Adrenal gland (tissue), 12 donors: ENCODE measurements around the gene ARID5B. TPM values are rescaled to one million over a fixed set of nuclear protein-coding genes. Genes with fewer than 3 reads are reported as not detected.
A peak's percentile ranks its signal among the peaks of the same experiment; 100 is the strongest.

Source experiments
- DNase-seq, 7 donors: peaks; one replicate each; pipeline ENCODE4 v3.0.0-alpha.2; 2019 to 2020
- H3K27ac ChIP-seq, 5 donors: fragments of 200-600 bp; sonication (generic) in 4 of 5; 1 replicate in 3 of 5; 2 replicates in 2 of 5; pipeline versions ENCODE4 v1.5.1 to v1.8.0; 2016 to 2020; ENCODE audit warnings: mild to moderate bottlenecking in 1 of 5
- H3K27me3 ChIP-seq: fragments of 200-600 bp; 2 replicates; pipeline ENCODE4 v1.8.0; 2021
- H3K36me3 ChIP-seq, 2 donors: fragments of 200-600 bp; replicated peaks in 1 of 2; 1 replicate in 1 of 2; 2 replicates in 1 of 2; pipeline versions ENCODE4 v1.5.1 to v1.8.0; 2018 to 2022
- H3K4me1 ChIP-seq, 2 donors: fragments of 200-600 bp; replicated peaks in 1 of 2; 1 replicate in 1 of 2; 2 replicates in 1 of 2; pipeline versions ENCODE4 v1.5.1 to v1.8.0; 2018 to 2021
- H3K4me3 ChIP-seq, 4 donors: fragments of 200-600 bp; sonication (generic) in 3 of 4; one replicate each; pipeline ENCODE4 v1.5.1; 2016 to 2018
- H3K9me3 ChIP-seq, 3 donors: fragments of 200-600 bp; sonication (generic) in 1 of 3; replicated peaks in 1 of 3; 1 replicate in 2 of 3; 2 replicates in 1 of 3; pipeline versions ENCODE4 v1.5.1 to v1.8.0; 2016 to 2021
- POLR2A ChIP-seq, 2 donors: fragments of 450-650 bp; IDR thresholded peaks; one replicate each; pipeline ENCODE4 v1.6.1; 2017; ENCODE audit warnings: antibody characterized with exemption in 2 of 2, mild to moderate bottlenecking in 2 of 2, moderate library complexity in 1 of 2
- WGBS, 4 donors: extraction: QIAGEN DNeasy Blood & Tissue Kit in 2 of 4; methylation state at CpG; one replicate each; pipeline versions ENCODE4 v1.1.5 to v1.1.7; 2013 to 2017; 5-methylcytosine and 5-hydroxymethylcytosine counted together
- intact Hi-C, 2 donors: fragments of 100-400 bp; cut with DNase I; formaldehyde crosslinking; loops; one replicate each; pipeline versions ENCODE4 v1.14.1 to v1.15.0; 2022 to 2023
- polyA plus RNA-seq, 3 donors: library from polyadenylated mRNA; stranded (reverse); fragments of 200-250 nt in 2 of 3; fragments of 350-450 nt in 1 of 3; fragmentation: Illumina TruSeq in 1 of 3; extraction: RNeasy Lipid Tissue Mini Kit (QIAGEN cat#74804) in 1 of 3; gene quantifications; one replicate each; pipeline ENCODE4 v1.2.3, GENCODE V29; 2013 to 2014
- total RNA-seq, 9 donors: library from RNA; depleted of rRNA in 4 of 9; stranded (reverse); fragments of >200 nt in 4 of 9; fragments of 120-200 nt in 1 of 9; fragmentation: NEBNext Ultra II Directional in 1 of 9; extraction: Animal tissue kit (Norgen Biotek cat#: 25700) in 1 of 9; gene quantifications; one replicate each; pipeline versions ENCODE4 v1.1.0 to v1.2.4, GENCODE V29; 2013 to 2023
- TF ChIP-seq, protein P1 (sequence below), 6 experiments: fragments of 450-650 bp in 4 of 6; fragments of 200-600 bp in 2 of 6; sonication (generic) in 1 of 6; IDR thresholded peaks; 1 replicate in 5 of 6; 2 replicates in 1 of 6; pipeline versions ENCODE4 v1.5.1 to v1.8.0; 2016 to 2021; ENCODE audit warnings: antibody characterized with exemption in 6 of 6, mild to moderate bottlenecking in 2 of 6, moderate library complexity in 1 of 6
- donor health status: healthy with polysubstance abuse.
- donor health status: Bipolar disorder and iron deficiency.
- donor health status: DM: yes; HTN: yes; CAD: no.
- donor health status: DM: no; HTN: no; CAD: no.
- donor health status: DM: no; HTN: no; CAD: no.
- donor health status: DM: yes; HTN: yes; CAD: no.

ARID5B gene
- total and polyA plus RNA-seq, 12 donors = 5.7 to 42.4 (median 23.8) TPM

DNA sequence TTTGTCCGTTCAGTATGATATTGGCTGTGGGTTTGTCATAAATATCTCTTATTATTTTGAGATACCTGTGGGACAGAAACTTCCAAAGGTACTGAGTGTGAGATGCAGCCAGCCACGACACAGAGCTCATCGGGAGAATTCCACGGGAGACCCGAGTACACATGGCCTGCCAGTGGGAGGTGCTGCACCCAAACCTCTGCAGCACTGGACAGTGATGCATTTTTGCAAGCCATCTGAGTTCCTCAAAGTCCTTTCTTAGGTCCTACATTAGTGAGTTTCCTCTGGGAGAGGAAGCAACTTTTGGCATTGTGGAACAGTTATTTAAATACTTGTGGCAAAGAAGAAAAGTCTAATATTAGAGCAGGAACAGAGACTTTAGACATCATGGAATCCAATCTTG lies 77.5 kb downstream of the ARID5B start:
- H3K4me1 ChIP-seq = peaks cover 9 to 18% of the 10 kb centered on the region in 2 donors
- no peaks in the 10 kb centered on the region for H3K27me3 ChIP-seq
- peak in 2 of 7 donors; percentile 23 to 38 for DNase-seq
- no peak for TF ChIP-seq POLR2A (IDR thresholded peaks at IDR 0.05)
- TF ChIP-seq, protein P1, sequence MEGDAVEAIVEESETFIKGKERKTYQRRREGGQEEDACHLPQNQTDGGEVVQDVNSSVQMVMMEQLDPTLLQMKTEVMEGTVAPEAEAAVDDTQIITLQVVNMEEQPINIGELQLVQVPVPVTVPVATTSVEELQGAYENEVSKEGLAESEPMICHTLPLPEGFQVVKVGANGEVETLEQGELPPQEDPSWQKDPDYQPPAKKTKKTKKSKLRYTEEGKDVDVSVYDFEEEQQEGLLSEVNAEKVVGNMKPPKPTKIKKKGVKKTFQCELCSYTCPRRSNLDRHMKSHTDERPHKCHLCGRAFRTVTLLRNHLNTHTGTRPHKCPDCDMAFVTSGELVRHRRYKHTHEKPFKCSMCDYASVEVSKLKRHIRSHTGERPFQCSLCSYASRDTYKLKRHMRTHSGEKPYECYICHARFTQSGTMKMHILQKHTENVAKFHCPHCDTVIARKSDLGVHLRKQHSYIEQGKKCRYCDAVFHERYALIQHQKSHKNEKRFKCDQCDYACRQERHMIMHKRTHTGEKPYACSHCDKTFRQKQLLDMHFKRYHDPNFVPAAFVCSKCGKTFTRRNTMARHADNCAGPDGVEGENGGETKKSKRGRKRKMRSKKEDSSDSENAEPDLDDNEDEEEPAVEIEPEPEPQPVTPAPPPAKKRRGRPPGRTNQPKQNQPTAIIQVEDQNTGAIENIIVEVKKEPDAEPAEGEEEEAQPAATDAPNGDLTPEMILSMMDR (IDR thresholded peaks at IDR 0.05) = peak in 1 of 6 experiments; percentile 23
- intact Hi-C loops = no loop called here
- no peak overlapping the region for H3K27ac ChIP-seq
- 74 to 88% (median 84%) methylated on average over 5 of the region's 5 CpGs for WGBS, 4 donors
- H3K36me3 ChIP-seq = no peaks in the 10 kb centered on the region
- H3K4me3 ChIP-seq = no peak overlapping the region
- no peaks in the 10 kb centered on the region for H3K9me3 ChIP-seq

DNA sequence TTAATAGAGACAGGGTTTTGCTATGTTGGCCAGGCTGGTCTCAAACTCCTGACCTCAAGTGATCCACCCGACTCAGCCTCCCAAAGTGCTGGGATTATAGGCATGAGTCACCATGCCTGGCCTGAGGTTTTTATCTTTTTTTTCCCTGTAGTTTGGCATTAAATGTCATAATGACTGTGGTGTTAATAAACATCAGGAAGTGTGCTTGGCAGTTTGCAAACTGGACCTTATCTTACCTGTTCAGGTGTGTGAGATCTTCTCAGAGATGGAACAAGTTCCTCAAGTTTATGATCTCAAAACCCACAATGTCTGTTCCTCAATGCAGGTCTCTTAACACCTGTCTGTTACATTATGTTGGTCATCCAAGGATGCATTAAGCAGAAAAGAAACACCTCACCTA lies 80.0 kb downstream of the ARID5B start:
- Histone ChIP-seq H3K9me3 (no peaks in the 10 kb centered on the region), H3K27ac (no peak overlapping the region), H3K4me1 (peaks cover 3 to 6% of the 10 kb centered on the region in 2 donors), H3K4me3 (no peak overlapping the region), H3K27me3 (no peaks in the 10 kb centered on the region), H3K36me3 (no peaks in the 10 kb centered on the region)
- TF ChIP-seq POLR2A (IDR thresholded peaks at IDR 0.05) = no peak
- TF ChIP-seq, protein P1 (IDR thresholded peaks at IDR 0.05) = no peak
- 50 to 60% (median 55%) methylated on average over 1 of the region's 1 CpG for WGBS, 4 donors
- intact Hi-C loops = no loop called here
- no peak for DNase-seq

GRCh38 chr10:61983255-61983654 lies 81.8 kb downstream of the ARID5B start:
- intact Hi-C loops = no loop called here
- peaks cover 6 to 18% of the 10 kb centered on the region in 2 donors for H3K4me1 ChIP-seq
- no peak for TF ChIP-seq POLR2A (IDR thresholded peaks at IDR 0.05)
- TF ChIP-seq, protein P1 (IDR thresholded peaks at IDR 0.05) = no peak
- no peak overlapping the region for H3K4me3 ChIP-seq
- H3K27ac ChIP-seq = no peak overlapping the region
- no peak for DNase-seq
- 95 to 98% (median 97%) methylated on average over 4 of the region's 4 CpGs for WGBS, 4 donors
- no peaks in the 10 kb centered on the region for H3K36me3 ChIP-seq
- no peaks in the 10 kb centered on the region for H3K27me3 ChIP-seq
- H3K9me3 ChIP-seq = no peaks in the 10 kb centered on the region

- intact Hi-C loops = no loop called here
- no peak for DNase-seq
- peaks cover 6 to 18% of the 10 kb centered on the region in 2 donors for H3K4me1 ChIP-seq
- no peaks in the 10 kb centered on the region for H3K27me3 ChIP-seq
- no peaks in the 10 kb centered on the region for H3K36me3 ChIP-seq
- H3K4me3 ChIP-seq = no peak overlapping the region
- TF ChIP-seq, protein P1 (IDR thresholded peaks at IDR 0.05) = no peak
- TF ChIP-seq POLR2A (IDR thresholded peaks at IDR 0.05) = no peak
- WGBS, 4 donors = 90 to 93% (median 92%) methylated on average over 3 of the region's 3 CpGs
- no peaks in the 10 kb centered on the region for H3K9me3 ChIP-seq
- no peak overlapping the region for H3K27ac ChIP-seq
These were observed 83.4 kb downstream of the ARID5B start for GRCh38 chr10:61984803-61985418.
